ENCODE data around the gene PTTG1. TPM values are rescaled to one million over a fixed set of nuclear protein-coding genes. Genes with fewer than 3 reads are reported as not detected.

The PTTG1 gene
- total and polyA plus RNA-seq, 2 of the 4 experiments (the other 2 are of a cell fraction) = 98.6 to 118 TPM

GRCh38 chr5:160452036-160452435 lies 30.4 kb downstream of the PTTG1 start:
- Histone ChIP-seq H3K56ac (ENCODE audit: extremely low read depth, insufficient read depth, low read length) (no peak overlapping the region), H4K8ac (ENCODE audit: low read depth in 2 of 2, low read length in 2 of 2) (no peak overlapping the region), H2BK5ac (ENCODE audit: low read depth, low read length, poor library complexity, severe bottlenecking) (no peak overlapping the region), H2BK15ac (ENCODE audit: low read depth, low read length) (no peak overlapping the region), H3K4me1 (ENCODE audit: control insufficient read depth, insufficient read depth, low read length) (no peaks in the 10 kb centered on the region), H3K9ac (ENCODE audit: low read depth, low read length) (no peak overlapping the region), H3K14ac (replicated peaks; ENCODE audit: low read depth, low read length) (no peak overlapping the region), H3K36me3 (ENCODE audit: control insufficient read depth, insufficient read depth, low read length) (no peaks in the 10 kb centered on the region), H3K18ac (ENCODE audit: low read depth, low read length) (no peak overlapping the region), H3K9me3 (ENCODE audit: control insufficient read depth, insufficient read depth, low read length) (no peaks in the 10 kb centered on the region), H4K5ac (ENCODE audit: low read depth, low read length) (no peak overlapping the region), H2AFZ (replicated peaks; ENCODE audit: low read length, poor library complexity) (no peak overlapping the region), H4K20me1 (ENCODE audit: insufficient read depth, low read length) (no peaks in the 10 kb centered on the region), H3K79me1 (ENCODE audit: low read depth in 1 of 2, low read length in 2 of 2) (no peaks in the 10 kb centered on the region), H3K9me1 (ENCODE audit: insufficient read depth, low read length) (no peaks in the 10 kb centered on the region), H4K91ac (ENCODE audit: insufficient read depth, low read depth, low read length) (no peak overlapping the region), H2BK120ac (ENCODE audit: low read depth, low read length) (no peak overlapping the region), H2BK20ac (ENCODE audit: low read depth, low read length) (no peak overlapping the region), H3K23ac (ENCODE audit: low read depth, low read length) (no peak overlapping the region), H3K4me2 (ENCODE audit: low read depth, low read length) (no peak overlapping the region), H2AK9ac (replicated peaks; ENCODE audit: low read depth, low read length, poor library complexity) (no peak overlapping the region), H3K27me3 (ENCODE audit: control insufficient read depth, insufficient read depth, low read length) (peaks cover 15% of the 10 kb centered on the region), H3K4me3 (ENCODE audit: insufficient read depth, low read depth, low read length) (no peak overlapping the region), H2AK5ac (ENCODE audit: low read depth, low read length) (no peak overlapping the region), H3K27ac (ENCODE audit: insufficient read depth, low read length) (no peak overlapping the region), H3K4ac (ENCODE audit: low read depth, low read length) (no peak overlapping the region)
- no TSS peak for BruUV-seq (replicated peaks)
- ChIA-PET POLR2A (ENCODE audit: unreplicated experiment) (no interaction called here), CTCF (interaction anchor here (1.8 to 2.0 kb wide), 2 partner anchors 12 to 13 kb away, joined by 4 to 8 read pairs; no protein-coding TSS in a partner anchor)
- ATAC-seq (ENCODE audit: low read depth) = no peak
- TF ChIP-seq MXI1 (IDR thresholded peaks at IDR 0.05; ENCODE audit: borderline replicate concordance, low read depth, low read length) (no peak), NFE2L2 (IDR thresholded peaks at IDR 0.05; ENCODE audit: low read depth, low read length) (no peak), MAZ (IDR thresholded peaks at IDR 0.05; ENCODE audit: borderline replicate concordance, low read depth, low read length) (no peak), CHD1 (IDR thresholded peaks at IDR 0.05; ENCODE audit: low read depth, low read length) (no peak), CEBPB (IDR thresholded peaks at IDR 0.05; ENCODE audit: low read depth, low read length) (no peak), FOS (IDR thresholded peaks at IDR 0.05; ENCODE audit: low read depth, low read length) (no peak), RAD21 (IDR thresholded peaks at IDR 0.05; ENCODE audit: low read length) (no peak)
- in situ Hi-C loops (cut with MboI; ENCODE audit: low sequenced_read_pairs) = no loop called here
- dilution Hi-C loops (cut with HindIII; ENCODE audit: low sequenced_read_pairs, unreplicated experiment) = no loop called here
- DNase-seq = no peak
- intact Hi-C loops (cut with micrococcal nuclease) = no loop called here

All from IMR-90 (cell line).